Measurements from ENCODE around the gene UPF2.
"Not testable (repeated sequence)": the region's sequence is repeated elsewhere in the genome, so short reads cannot be mapped to it uniquely, and the experiment has no call there.

Gene UPF2

DNA sequence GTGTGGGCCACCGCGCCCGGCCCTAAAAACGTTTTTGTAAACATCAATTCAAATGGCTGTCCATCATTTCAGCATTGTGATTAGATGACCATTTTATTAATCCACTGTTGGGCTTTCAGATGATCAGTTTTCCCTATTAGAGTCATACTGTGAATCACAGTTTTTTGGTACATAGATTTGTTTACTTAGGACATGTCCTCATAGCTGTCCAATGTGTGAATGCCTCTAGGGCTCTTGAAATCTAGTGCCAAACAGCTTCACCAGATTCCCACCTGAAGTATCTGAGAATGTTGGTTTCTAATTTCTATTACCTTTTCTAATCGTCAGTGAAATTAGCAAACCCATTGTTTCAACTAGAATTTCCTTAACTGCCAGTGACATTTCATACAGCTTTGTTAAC, 66.8 kb downstream of the UPF2 start:
- Histone ChIP-seq H3K27me3 (ENCODE audit: insufficient read depth, low read length, poor library complexity) (no peaks in the 10 kb centered on the region), H3K4me1 (ENCODE audit: insufficient read depth, low read length) (no peaks in the 10 kb centered on the region), H3K79me2 (ENCODE audit: insufficient read depth, low read length) (no peaks in the 10 kb centered on the region), H3K9ac (ENCODE audit: low read depth, low read length) (no peak overlapping the region), H3K4me2 (ENCODE audit: insufficient read depth, low read length) (no peak overlapping the region), H3K9me3 (ENCODE audit: insufficient read depth, low read length, severe bottlenecking) (no peaks in the 10 kb centered on the region), H4K20me1 (ENCODE audit: insufficient read depth, low read length) (no peaks in the 10 kb centered on the region), H3K36me3 (ENCODE audit: insufficient read depth, low read length) (peaks cover 47% of the 10 kb centered on the region), H3K27ac (ENCODE audit: low read length) (no peak overlapping the region), H2AFZ (ENCODE audit: low read depth, low read length) (no peak overlapping the region), H3K4me3 (ENCODE audit: low read depth in 1 of 2, low read length in 2 of 2) (no peak overlapping the region)
- DNase-seq, result no peak
- no peak for ATAC-seq (ENCODE audit: insufficient read depth, low read depth)
- no peak for TF ChIP-seq EZH2 (IDR thresholded peaks at IDR 0.05; ENCODE audit: borderline replicate concordance, low read depth, low read length, severe bottlenecking)
- TF ChIP-seq, protein P1, sequence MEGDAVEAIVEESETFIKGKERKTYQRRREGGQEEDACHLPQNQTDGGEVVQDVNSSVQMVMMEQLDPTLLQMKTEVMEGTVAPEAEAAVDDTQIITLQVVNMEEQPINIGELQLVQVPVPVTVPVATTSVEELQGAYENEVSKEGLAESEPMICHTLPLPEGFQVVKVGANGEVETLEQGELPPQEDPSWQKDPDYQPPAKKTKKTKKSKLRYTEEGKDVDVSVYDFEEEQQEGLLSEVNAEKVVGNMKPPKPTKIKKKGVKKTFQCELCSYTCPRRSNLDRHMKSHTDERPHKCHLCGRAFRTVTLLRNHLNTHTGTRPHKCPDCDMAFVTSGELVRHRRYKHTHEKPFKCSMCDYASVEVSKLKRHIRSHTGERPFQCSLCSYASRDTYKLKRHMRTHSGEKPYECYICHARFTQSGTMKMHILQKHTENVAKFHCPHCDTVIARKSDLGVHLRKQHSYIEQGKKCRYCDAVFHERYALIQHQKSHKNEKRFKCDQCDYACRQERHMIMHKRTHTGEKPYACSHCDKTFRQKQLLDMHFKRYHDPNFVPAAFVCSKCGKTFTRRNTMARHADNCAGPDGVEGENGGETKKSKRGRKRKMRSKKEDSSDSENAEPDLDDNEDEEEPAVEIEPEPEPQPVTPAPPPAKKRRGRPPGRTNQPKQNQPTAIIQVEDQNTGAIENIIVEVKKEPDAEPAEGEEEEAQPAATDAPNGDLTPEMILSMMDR (IDR thresholded peaks at IDR 0.05; ENCODE audit: borderline replicate concordance, extremely low read depth, low read length, poor library complexity, severe bottlenecking), result no peak

DNA sequence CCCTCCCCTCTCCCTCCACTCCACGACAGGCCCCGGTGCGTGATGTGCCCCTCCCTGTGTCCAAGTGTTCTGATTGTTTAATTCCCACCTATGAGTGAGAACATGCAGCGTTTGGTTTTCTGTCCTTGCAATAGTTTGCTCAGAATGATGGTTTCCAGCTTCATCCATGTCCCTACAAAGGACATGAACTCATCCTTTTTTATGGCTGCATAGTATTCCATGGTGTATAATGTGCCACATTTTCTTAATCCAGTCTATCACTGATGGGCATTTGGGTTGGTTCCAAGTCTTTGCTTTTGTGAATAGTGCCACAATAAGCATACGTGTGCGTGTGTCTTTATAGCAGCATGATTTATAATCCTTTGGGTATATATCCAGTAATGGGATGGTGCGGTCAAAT, 70.1 kb downstream of the UPF2 start:
- not testable (repeated sequence) for H3K27me3 ChIP-seq (ENCODE audit: insufficient read depth, low read length, poor library complexity); H3K4me2 ChIP-seq (ENCODE audit: insufficient read depth, low read length)

DNA sequence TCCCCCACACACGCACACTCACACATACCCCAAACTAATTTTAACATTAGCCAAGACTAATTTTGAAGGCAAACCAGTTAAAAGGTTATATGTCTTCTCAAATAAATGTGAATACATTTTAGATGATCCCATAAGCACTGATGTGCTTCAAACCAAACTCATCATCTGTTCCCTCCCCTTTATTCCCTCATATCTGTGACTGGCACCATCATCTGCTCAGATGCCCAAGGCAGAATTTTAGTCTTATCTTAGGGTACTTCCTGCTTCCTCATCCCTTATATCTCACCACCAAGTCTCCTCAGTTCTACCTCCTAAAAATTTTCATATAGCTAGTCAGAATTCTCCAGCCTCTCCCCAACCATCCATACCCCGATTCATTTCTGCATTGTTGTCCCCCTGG, 80.4 kb downstream of the UPF2 start:
- H3K9ac ChIP-seq (ENCODE audit: low read depth, low read length), result no peak overlapping the region
- peaks cover 5% of the 10 kb centered on the region for H3K9me3 ChIP-seq (ENCODE audit: insufficient read depth, low read length, severe bottlenecking)
- H3K4me3 ChIP-seq (ENCODE audit: low read depth in 1 of 2, low read length in 2 of 2), result no peak overlapping the region
- TF ChIP-seq, protein P1 (IDR thresholded peaks at IDR 0.05; ENCODE audit: borderline replicate concordance, extremely low read depth, low read length, poor library complexity, severe bottlenecking), result no peak
- no peak for TF ChIP-seq EZH2 (IDR thresholded peaks at IDR 0.05; ENCODE audit: borderline replicate concordance, low read depth, low read length, severe bottlenecking)
- DNase-seq, result no peak
- H3K36me3 ChIP-seq (ENCODE audit: insufficient read depth, low read length), result peaks cover 80% of the 10 kb centered on the region
- H3K4me1 ChIP-seq (ENCODE audit: insufficient read depth, low read length), result no peaks in the 10 kb centered on the region
- no peaks in the 10 kb centered on the region for H3K27me3 ChIP-seq (ENCODE audit: insufficient read depth, low read length, poor library complexity)
- no peak overlapping the region for H3K27ac ChIP-seq (ENCODE audit: low read length)
- no peaks in the 10 kb centered on the region for H4K20me1 ChIP-seq (ENCODE audit: insufficient read depth, low read length)
- no peaks in the 10 kb centered on the region for H3K79me2 ChIP-seq (ENCODE audit: insufficient read depth, low read length)
- no peak overlapping the region for H3K4me2 ChIP-seq (ENCODE audit: insufficient read depth, low read length)
- no peak overlapping the region for H2AFZ ChIP-seq (ENCODE audit: low read depth, low read length)
- no peak for ATAC-seq (ENCODE audit: insufficient read depth, low read depth)

More for the DNA sequence above, 70.1 kb downstream of the UPF2 start:
- not testable (repeated sequence) for H3K4me1 ChIP-seq (ENCODE audit: insufficient read depth, low read length); ATAC-seq (ENCODE audit: insufficient read depth, low read depth); DNase-seq; H3K4me3 ChIP-seq (ENCODE audit: low read depth in 1 of 2, low read length in 2 of 2); H3K9ac ChIP-seq (ENCODE audit: low read depth, low read length); H3K79me2 ChIP-seq (ENCODE audit: insufficient read depth, low read length); H3K27ac ChIP-seq (ENCODE audit: low read length); H4K20me1 ChIP-seq (ENCODE audit: insufficient read depth, low read length); H2AFZ ChIP-seq (ENCODE audit: low read depth, low read length); H3K9me3 ChIP-seq (ENCODE audit: insufficient read depth, low read length, severe bottlenecking)
- H3K36me3 ChIP-seq (ENCODE audit: insufficient read depth, low read length), result peaks cover 43% of the 10 kb centered on the region

DNA sequence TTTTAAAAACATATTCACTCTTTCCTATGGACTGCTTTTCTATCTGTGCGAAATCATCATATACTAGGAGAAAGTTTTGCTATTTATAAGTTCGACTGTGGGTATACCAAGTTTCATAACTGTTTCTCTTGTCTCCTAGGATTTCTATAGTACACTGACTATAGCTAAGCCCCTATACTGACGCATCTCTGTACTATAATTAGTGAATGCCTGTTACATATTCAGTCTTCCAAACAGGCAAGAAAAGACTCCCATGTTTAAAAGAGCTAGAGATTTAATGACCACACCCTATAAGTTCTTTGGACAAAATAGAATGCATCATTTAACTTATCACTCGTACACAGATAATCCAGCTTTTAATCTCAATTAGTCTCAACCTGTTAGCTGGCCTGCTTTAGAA, 80.8 kb downstream of the UPF2 start:
- Histone ChIP-seq H3K9ac (ENCODE audit: low read depth, low read length) (no peak overlapping the region), H3K4me3 (ENCODE audit: low read depth in 1 of 2, low read length in 2 of 2) (no peak overlapping the region), H3K27me3 (ENCODE audit: insufficient read depth, low read length, poor library complexity) (no peaks in the 10 kb centered on the region), H3K79me2 (ENCODE audit: insufficient read depth, low read length) (no peaks in the 10 kb centered on the region), H2AFZ (ENCODE audit: low read depth, low read length) (no peak overlapping the region), H3K4me2 (ENCODE audit: insufficient read depth, low read length) (no peak overlapping the region), H3K4me1 (ENCODE audit: insufficient read depth, low read length) (no peaks in the 10 kb centered on the region), H3K9me3 (ENCODE audit: insufficient read depth, low read length, severe bottlenecking) (peaks cover 3% of the 10 kb centered on the region), H4K20me1 (ENCODE audit: insufficient read depth, low read length) (no peaks in the 10 kb centered on the region), H3K27ac (ENCODE audit: low read length) (no peak overlapping the region), H3K36me3 (ENCODE audit: insufficient read depth, low read length) (peaks cover 80% of the 10 kb centered on the region)
- ATAC-seq (ENCODE audit: insufficient read depth, low read depth) (no peak), DNase-seq (no peak)
- TF ChIP-seq, protein P1 (IDR thresholded peaks at IDR 0.05; ENCODE audit: borderline replicate concordance, extremely low read depth, low read length, poor library complexity, severe bottlenecking), result no peak
- no peak for TF ChIP-seq EZH2 (IDR thresholded peaks at IDR 0.05; ENCODE audit: borderline replicate concordance, low read depth, low read length, severe bottlenecking)

Measured in DND-41 (cell line).